T-helper 22 cell (primary cell): Measurements from ENCODE around the gene CYRIA.

Experiments
- DNase-seq: peaks from one replicate; pipeline ENCODE4 v3.0.0-alpha.2; 2020; ENCODE audit warnings: low read depth

Gene CYRIA

DNA sequence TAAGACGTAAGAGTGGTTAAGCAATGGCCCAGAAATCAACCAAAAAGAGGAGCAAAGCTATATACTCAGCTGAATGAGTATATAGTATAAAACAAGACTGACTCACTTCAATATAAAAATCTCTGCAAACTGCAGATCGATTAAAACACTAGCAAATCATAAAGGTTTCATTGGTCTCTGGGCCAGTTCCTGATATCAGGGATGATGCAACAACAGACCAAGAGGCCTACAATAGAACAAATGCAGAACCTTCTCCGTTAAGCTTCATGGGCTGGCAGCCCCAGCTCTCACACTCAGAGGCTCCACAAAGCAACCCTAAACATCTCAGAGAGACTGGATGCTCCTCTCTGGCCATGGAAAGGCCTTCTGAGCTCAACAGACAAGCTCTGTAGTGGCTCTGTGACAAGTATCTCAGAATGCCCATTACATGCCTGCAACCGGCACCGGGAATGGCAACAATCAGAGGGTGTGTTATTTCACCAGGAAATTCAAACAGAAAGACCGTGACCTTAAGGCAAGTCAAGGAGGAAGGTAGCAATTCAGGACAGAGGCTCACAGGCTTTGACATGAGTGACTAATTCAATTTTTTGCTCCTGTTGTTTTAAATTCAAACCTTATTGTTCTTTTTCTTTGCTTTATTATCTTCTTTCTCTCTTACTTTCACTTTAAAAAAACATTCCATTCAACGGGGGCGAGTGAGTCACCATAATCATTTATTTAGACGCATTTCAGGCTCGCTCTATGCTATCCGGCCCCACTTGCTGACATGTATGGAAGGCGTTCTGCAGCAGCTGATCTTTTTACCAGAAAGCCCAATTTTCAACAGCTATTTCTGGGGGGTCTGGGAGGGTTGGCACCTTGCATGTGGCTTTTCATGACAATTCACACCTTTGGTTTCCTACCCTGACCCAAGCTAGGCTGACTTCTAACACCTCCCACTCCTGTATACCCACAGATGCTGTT, 15.1 kb downstream of the CYRIA start:
- no peak for DNase-seq

DNA sequence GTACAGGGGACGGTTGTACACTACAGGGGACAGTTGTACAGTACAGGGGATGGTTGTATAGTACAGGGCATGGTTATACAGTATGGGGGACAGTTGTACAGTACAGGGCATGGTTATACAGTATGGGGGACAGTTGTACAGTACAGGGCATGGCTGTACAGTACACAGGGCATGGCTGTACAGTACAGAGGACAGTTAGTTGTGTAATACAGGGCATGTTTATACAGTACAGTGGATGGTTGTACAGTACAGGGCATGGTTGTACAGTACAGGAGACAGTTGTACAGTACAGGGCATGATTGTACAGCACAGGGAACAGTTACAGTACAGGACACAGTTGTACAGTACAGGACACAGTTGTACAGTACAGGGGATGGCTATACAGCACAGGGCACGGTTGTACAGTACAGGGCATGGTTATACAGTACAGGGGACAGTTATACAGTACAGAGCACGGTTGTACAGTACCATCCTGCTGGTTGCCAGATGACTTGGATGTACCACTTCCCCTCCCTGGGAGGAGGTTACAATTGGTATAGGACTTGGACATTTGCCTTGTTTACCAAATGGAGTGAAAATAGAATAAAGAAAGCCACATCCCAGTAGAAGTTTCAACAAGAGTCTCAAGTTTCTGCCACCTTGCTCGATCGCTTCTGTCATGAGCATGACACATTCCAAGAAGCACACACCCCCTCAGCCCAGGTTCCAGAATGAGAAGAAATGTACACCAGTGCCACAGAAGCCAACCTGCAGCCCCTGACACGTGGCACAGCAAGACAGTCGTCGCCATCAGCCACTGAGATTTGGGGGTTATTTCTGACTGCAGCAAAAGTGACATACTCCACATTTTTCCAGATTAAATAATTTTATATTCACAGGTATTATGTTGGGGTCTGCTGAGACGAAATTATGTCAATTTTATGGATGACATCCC, 16.0 kb downstream of the CYRIA start:
- DNase-seq = no peak

DNA sequence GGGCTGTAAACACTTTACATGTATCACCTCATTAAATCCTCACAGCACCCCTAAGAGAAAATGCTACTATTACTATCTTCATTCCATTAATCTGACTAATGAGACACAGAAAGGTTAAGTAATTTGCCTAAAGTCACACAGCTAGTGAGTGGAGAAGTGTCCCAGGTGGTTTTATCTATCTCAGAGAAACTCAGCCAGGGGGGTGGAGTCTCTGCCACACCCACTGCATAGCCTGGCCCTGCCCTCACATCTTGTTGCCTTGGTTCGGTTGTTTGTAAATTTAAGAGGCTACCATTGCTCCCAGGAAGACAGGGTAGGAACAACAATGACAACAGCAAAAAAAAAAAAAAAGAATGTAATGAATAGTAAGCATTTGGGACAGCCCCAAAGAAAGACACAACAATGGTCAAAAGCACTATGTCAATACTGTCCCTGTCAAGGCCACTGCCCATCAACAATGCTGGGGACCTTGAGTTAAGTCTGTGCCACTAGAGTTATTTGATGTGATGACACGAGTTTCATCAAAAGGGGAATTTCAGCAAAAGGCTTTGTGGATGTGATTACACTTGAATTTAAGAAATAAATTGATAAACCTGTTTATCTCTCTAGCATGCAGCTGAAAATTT, 17.5 kb downstream of the CYRIA start:
- DNase-seq = no peak

DNA sequence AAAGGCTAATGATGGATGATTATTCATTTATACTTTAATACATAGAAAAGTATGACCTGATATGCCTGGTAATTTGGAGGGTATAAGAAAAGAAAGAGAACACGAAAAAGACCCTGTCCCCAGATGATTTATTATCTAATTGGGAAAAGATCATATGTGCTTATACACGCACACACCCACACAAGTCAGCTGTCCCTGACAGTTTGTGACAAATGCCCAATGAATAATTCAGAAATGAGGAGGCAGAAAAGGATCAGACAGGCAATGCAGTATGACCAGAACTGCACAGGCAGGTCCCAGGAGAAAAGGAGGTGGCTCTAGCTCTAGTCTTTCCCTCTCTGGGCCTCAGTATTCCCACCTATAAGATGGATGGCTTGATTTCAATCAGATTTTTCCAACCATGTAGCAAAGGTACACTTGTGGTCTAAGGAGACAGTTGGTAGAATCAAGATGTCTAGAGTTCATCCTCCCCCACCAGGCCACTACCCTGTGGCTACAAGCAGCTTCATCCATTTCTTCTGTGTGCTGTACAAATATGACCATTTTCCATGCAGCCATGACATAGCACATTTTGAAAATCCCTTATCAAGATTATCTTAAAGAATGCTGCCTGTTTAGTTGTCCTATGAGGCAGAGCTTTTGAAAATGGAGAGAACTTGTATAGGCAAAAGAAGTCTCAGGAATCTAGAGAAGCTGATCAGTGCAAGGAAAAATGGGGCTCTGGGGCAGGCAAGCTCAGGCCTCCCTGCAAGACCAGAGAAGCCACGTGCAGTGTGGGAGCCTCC, 19.7 kb downstream of the CYRIA start:
- no peak for DNase-seq

DNA sequence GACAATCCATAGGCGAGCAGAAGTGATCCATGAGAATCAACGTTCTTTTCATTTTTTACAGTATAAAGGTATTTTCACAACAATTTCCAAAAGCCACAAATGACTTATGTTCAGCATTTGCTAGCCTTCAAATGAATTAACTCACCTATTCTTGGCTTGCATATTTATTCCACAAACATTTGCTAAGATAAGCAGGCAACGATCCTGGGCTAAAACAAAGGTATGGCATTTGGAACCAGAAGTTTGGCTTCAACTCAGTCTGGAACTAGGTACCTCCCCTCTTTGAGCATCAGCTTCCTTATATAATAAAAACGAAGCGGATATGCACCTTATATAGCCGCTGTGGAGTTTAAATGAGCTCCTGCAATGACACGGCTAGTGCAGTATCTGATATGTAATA, 20.5 kb downstream of the CYRIA start:
- DNase-seq = no peak

DNA sequence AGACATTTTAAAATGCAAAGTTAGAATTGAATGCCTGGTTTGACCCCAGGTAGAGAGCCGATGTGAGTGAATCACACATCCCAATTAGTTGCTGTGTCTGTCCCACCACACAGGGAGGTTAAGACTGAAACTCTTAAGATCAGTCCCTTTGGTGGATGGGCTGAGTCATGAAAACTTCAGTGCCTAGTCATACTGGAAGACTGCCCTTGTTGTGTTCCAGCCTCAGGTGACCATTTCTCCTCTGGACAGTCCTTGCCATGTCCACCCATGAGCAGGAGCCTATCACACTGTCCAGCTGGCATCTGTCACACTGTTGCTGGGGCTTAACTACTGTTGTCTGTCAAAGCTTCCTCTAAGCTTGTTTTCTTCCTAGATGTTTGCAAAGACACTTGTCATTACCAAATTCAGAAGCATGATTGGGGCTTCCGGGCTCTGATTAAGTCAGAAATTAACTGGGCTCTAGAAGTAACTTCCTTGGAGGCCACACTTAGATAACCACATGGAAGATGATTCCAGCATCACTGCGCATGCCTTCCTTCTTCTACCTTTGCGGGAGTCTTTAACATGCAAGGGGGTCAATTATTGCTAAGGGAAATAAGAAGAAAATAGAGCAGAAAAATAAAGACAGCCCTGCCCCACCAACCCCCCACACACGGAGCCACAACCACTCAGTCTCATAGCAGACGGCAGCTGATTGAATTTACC, 21.3 kb downstream of the CYRIA start:
- DNase-seq = no peak

DNA sequence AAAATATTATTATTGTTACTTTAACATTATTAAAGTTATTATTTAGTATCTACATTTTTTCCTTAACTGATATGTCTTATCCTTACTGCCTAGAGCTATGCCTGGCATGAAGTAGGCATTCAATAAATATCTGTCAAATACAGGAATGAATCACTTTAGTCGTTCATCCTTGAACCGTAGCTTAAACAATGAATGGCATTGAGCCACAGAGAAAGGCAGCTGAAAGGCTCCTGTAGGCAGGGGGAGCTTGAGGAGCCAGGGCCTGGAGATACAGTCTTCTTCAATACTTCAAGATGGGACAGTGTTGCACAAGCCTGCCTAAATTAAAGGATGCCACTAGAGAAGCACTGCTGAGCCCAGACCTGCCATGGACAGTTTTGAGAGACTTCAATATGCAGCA, 22.5 kb downstream of the CYRIA start:
- no peak for DNase-seq

DNA sequence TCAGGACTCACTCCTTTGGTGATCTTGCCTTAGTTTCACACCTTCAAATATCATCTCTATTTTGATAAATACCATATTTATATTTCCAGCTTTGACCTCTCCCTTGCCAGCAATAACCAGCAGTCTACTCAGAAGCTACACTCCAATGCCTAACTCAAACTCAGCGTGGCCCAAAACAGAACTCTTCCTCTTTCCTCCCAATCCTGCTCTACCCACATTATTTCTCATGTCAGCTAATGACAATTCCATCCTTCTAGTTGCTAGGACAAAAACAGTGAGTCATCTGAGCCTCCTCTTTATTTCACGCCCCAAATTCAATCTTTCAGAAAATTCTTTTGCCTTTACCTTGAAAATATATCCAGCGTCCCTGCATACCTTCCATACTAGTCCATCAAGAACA, 23.5 kb downstream of the CYRIA start:
- no peak for DNase-seq

DNA sequence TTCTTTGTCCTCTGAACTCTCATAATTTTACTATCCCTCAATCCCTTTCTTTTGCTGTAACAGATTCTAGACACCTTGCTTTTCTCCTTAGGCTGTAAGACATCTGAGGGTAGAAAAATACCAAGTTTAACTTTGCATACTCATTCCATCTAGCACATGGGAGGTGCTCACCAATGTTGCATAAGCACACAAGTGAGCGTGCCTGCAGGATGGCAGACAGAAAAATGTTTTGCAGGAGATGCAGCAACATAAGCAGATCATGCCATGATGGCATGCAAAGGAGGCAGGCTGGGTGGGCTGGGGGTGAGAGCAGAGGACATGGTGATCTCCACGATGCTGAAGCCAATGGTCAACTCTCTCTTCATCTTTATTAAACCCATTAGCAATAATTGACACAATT, 24.1 kb downstream of the CYRIA start:
- no peak for DNase-seq

DNA sequence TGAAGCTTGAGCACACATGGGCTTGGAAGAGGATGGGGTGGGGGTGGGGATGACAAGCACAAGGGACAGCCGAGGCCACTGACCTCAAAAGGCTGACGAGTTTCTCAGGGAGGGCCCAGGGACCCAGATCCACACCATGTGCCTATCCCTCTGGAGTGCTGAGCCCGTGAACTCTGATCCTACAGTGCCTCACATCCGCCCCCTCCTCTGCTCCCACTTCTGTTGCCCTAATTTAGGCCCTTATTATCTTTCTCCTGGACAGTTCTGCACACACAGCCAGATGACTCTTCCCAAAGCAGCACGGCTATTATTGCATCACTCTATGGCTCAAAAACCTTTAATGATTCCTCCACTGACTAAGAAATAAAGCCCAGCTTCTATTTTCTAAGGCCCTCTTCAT, 24.8 kb downstream of the CYRIA start:
- no peak for DNase-seq

DNA sequence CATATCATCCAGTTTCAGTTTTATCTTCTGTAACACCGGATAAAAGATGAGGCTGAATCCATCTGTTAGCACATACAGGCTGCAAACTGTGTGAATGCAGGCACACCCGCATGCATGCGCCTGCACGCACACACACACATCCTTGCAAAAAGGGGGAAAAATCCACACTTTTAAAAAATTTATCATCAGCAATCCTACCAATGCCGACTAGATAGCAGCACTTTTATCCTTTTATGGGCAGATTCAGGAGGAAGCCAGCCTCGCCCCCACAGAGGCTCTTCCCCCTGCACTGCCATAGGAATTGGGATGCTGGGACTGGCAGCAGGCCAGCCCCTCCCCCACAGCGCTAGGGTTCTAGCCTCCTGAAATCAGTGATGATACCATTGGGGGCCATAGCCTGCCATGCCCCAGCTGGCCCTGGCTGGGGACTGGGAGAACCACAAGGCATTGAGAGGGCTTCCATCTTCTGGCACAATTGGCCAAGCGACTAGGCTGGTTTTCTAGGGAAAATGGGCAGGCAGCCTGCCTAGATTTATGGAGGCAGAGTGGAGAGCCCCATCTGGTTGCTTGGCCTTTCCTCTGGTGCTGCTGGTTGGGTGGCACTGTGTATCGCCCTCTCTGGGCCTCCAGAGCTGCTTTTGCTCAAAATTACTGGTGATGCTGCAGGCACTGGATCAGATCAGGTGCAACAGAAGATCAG, 25.5 kb downstream of the CYRIA start:
- DNase-seq = no peak

DNA sequence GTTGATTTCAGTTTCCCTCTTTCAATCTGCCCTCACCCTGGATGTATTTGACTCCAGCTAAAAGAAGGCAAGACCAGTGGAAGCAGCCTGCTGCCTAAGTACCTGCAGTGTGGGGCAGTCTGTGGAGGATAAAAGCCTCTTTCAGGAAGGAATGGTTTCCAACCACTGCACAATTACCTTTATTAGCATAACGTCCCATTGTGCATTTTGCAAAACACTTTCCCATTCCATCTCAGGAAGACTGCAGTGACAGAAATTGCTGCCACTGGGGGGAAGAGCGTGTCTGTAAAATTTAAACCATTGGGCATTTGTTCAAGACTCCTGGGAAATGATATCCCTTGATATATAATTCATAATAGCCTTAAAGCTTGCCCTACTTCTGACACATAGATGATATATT, 26.2 kb downstream of the CYRIA start:
- DNase-seq = no peak

DNA sequence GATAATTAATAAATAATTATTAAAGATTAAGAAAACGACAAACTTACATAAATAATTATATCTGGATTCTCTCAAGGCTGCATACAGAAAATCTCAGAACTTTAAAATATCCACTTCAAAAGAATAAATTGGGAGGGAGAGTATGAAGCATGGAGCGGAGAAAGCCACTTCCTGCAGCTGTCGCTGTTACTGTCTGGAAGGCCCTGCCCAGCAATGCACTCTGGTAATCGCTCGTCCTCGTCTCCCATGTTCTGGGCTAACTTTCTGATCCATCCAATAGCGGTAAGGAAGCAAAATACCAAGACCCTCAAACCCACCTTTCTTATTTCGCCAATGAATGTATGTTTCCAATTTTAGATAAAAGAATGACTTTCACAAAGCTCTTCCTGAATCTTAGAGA, 26.7 kb downstream of the CYRIA start:
- DNase-seq = no peak

DNA sequence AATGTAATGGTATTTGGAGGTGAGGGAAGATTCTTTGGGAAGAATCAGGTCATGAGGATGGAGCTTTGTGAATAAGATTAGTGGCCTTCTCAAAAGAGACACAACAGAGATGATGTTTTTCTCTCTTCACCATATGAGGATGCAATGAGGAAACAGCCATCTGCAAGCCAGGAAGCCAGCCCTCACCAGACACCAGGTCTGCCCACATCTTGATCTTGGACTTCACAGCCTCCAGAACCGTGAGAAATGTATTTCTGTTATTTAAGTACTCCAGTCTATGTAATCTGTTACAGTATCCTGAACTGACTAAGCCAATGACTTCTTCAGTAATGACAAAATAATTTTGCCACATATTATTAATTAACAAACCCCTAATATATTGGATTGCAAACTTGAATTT, 28.3 kb downstream of the CYRIA start:
- no peak for DNase-seq

DNA sequence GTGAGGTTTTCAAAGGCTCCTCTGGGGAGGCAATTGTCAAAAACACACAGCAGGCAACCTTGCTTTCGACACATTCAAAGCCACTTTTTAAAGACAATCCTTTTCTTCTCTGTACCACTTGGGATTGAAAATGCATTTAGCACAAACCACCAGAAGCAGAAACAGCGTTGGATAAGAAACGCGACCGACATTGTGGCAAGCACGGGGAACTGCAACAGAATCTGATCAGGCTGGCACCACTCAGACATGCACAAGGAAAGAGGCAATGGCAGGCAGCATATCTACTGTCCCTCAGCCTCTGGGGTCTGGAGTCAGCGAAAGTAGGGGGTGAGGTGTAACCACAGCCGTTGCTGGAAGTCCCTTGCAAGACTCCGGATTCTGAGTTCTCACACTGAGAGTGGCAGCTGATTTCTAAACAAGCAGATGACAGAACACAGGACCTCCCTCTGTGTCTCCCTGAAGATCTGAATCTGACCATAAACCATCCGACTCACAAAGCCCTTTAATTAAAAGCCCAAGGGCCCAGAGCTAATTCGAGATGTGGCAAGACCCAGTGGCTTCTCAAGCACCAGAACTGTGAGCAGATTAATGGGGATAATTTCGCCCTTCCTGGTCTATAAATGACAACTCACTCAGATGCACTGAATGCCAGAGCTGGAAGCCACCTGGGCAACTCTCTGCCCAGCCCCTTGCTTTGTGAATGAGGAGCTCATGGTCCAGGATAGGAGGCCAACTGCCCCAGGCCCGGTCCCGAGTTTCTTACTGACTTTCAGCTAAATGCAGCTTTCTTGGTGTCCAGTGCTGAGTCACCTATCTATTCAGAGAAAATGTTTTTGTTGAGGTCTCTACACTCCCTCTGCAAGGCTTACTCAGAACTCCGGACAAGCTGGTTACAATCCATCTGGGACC, 29.6 kb downstream of the CYRIA start:
- DNase-seq = no peak

DNA sequence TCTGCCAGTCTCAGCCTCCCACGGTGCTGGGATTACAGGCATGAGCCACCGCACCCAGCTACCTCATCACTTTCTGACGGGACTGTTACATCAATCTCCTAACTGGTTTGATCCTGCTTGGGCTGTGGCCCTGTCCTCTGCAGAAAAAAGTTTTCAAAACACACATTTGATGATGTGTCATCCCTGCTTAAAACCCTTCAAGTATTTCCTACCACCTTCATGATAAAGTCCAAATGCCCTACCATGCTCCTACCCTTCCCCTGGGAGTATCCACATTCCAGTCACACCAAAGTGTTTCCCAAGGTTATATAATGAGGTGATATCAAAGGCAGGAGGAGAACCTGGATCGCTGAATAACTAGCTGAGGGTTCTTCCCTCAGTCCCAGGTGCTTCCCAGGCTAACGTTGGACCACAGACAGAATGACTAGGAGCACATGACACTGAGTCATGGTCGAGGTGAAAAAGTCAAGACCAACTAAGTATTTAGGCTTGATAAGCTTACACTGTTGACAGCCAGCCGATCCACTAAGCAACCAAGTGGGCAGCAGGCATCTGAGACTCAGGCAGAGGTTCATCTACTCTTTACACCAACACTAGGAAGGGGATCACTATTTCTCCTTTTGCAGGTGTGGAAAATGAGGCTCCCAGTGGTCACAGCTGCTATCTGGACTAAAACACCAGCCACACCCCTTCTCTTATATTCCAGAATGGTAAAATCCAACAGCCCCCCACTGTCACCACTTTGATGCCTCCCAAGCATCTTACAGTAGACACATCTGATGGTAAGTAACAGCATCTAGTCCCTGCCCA, 31.8 kb downstream of the CYRIA start:
- no peak for DNase-seq

DNA sequence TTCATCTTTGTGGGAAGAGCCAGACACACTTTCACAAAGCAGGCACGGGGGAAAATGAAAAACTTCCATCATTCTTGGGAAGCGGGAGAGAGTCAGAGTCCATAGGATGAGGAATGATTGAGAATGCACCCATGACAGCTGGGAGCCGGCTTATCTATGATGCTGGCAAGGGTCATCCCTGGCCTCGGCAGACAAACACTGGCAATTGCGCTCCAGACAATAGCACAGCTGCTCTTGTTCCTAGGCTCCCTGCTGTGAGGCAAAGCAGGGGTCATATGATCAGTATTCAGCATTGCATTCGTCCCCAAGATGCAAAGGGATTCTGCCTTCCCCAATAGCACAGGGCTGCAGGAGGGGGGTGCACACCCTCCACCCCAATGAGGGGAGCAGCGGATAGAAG, 33.0 kb downstream of the CYRIA start:
- DNase-seq = no peak

DNA sequence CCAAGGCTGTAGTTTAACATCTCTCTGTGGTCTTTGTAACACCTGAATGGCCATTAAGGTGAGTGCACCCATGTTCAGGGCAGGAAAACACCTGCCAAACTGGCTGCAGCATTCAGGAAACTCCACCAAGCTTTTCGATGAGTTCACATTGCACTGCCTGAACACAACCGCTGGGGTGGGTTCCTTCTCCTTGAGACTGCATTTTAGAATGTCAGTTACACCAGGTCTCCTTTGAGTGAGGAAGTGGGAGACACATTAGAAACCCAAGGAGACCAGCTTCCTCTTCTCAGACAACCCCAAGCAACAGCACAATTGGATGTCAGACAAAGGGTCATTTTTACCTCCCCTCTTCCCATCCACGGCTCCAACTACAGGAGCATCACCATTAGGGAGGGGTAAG, 35.2 kb downstream of the CYRIA start:
- no peak for DNase-seq

DNA sequence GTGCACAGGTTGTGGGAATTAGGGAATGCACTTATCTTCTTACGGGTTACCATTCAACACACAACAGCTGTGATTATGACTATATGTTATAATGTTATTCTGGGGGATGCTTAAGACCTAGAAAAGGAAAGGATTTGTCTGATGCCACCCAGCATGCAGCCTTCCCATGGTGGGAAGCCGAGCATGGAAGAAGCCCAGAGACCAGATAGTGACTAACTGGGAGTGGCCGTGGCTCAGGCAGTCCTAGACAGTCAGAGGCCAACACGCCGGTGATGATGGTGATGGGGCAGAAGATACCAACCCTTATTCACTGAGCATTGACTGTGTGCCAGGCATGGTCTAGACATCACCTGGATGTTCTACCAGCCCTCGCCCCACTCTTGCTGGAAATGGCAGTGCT, 35.9 kb downstream of the CYRIA start:
- no peak for DNase-seq
